ENCODE data around the gene EDA.

GRCh38 chrX:69762340-69762739, 146.4 kb downstream of the EDA start:
- TF ChIP-seq CTCF (IDR thresholded peaks at IDR 0.05 in 2 of 3, conservative IDR thresholded peaks at IDR 0.05 in 1 of 3; ENCODE audit: borderline replicate concordance in 1 of 3, insufficient read depth in 1 of 3, low read depth in 2 of 3, low read length in 2 of 3) (no peak), POLR2A (IDR thresholded peaks at IDR 0.05; ENCODE audit: borderline replicate concordance, extremely low read depth, insufficient read depth, insufficient read length) (no peak), EZH2 (IDR thresholded peaks at IDR 0.05) (no peak), POLR2AphosphoS5 (IDR thresholded peaks at IDR 0.05; ENCODE audit: low read depth, low read length) (no peak), EZH2phosphoT487 (IDR thresholded peaks at IDR 0.05; ENCODE audit: borderline replicate concordance) (no peak), ZFX (IDR thresholded peaks at IDR 0.05) (no peak), REST (IDR thresholded peaks at IDR 0.05; ENCODE audit: low read depth) (no peak), TCF7L2 (IDR thresholded peaks at IDR 0.05; ENCODE audit: borderline replicate concordance, extremely low read depth, insufficient read depth, insufficient read length) (no peak), FOSL1 (IDR thresholded peaks at IDR 0.05; ENCODE audit: low read depth) (no peak), ZNF274 (IDR thresholded peaks at IDR 0.05; ENCODE audit: low read depth, low read length) (no peak), CEBPB (IDR thresholded peaks at IDR 0.05; ENCODE audit: low read depth) (no peak), JUND (IDR thresholded peaks at IDR 0.05) (no peak), YY1 (IDR thresholded peaks at IDR 0.05; ENCODE audit: extremely low read depth, insufficient replicate concordance, low read depth, low read length) (no peak)
